Hematopoietic multipotent progenitor cell treated with erythropoietin and hydrocortisone succinate and interleukin-3 and kit ligand, for 8 days (in vitro differentiated cells): Measurements from ENCODE around the gene CLIP2.
"Not testable (repeated sequence)": the region's sequence is repeated elsewhere in the genome, so short reads cannot be mapped to it uniquely, and the experiment has no call there.

ENCODE experiments used
- DNase-seq: peaks from one replicate; pipeline ENCODE4 v3.0.0-alpha.2; 2015

The CLIP2 gene

GRCh38 chr7:74376256-74377036 is 87.2 kb downstream of the CLIP2 start:
- no peak for DNase-seq

- no peak for DNase-seq
Observed at GRCh38 chr7:74379938-74380337, 90.7 kb downstream of the CLIP2 start.

GRCh38 chr7:74380720-74381119 is 91.5 kb downstream of the CLIP2 start:
- DNase-seq, result no peak

GRCh38 chr7:74384086-74384485 is 94.9 kb downstream of the CLIP2 start:
- not testable (repeated sequence) for DNase-seq

- DNase-seq, result not testable (repeated sequence)
Observed at GRCh38 chr7:74384854-74385253, 95.6 kb downstream of the CLIP2 start.

- DNase-seq, result no peak
Observed at GRCh38 chr7:74387606-74388005, 98.4 kb downstream of the CLIP2 start.

GRCh38 chr7:74388880-74389415 is 99.7 kb downstream of the CLIP2 start:
- DNase-seq, result no peak

GRCh38 chr7:74393722-74394121 is 104.5 kb downstream of the CLIP2 start:
- peak; percentile 35 for DNase-seq

- DNase-seq, result peak; percentile 6
Observed at GRCh38 chr7:74394601-74395000, 105.4 kb downstream of the CLIP2 start.

GRCh38 chr7:74395745-74396311 is 106.6 kb downstream of the CLIP2 start:
- no peak for DNase-seq

- no peak for DNase-seq
Observed at GRCh38 chr7:74396993-74397392, 107.8 kb downstream of the CLIP2 start.

- no peak for DNase-seq
Observed at GRCh38 chr7:74398426-74398825, 109.2 kb downstream of the CLIP2 start.

- no peak for DNase-seq
Observed at GRCh38 chr7:74399006-74399405, 109.8 kb downstream of the CLIP2 start.

GRCh38 chr7:74400420-74401136 is 111.4 kb downstream of the CLIP2 start:
- no peak for DNase-seq

- peak; percentile 69 for DNase-seq
Observed at GRCh38 chr7:74401137-74401859, 112.1 kb downstream of the CLIP2 start.

- not testable (repeated sequence) for DNase-seq
Observed at GRCh38 chr7:74402668-74403067, 113.5 kb downstream of the CLIP2 start.

GRCh38 chr7:74403521-74404387 is 114.5 kb downstream of the CLIP2 start:
- DNase-seq, result no peak

GRCh38 chr7:74404388-74404700 is 115.1 kb downstream of the CLIP2 start:
- DNase-seq, result no peak

- DNase-seq, result no peak
Observed at GRCh38 chr7:74404741-74405140, 115.5 kb downstream of the CLIP2 start.

- no peak for DNase-seq
Observed at GRCh38 chr7:74405191-74405898, 116.1 kb downstream of the CLIP2 start.

GRCh38 chr7:74405899-74406512 is 116.8 kb downstream of the CLIP2 start:
- no peak for DNase-seq
